Body of pancreas (tissue), 4 donors: ENCODE data around the gene SPATS2.

Experiments
- POLR2A ChIP-seq, 3 donors: fragments of 450-650 bp; IDR thresholded peaks; one replicate each; pipeline ENCODE4 v1.6.1; 2016; ENCODE audit warnings: antibody characterized with exemption in 3 of 3, mild to moderate bottlenecking in 2 of 3
- TF ChIP-seq, protein P1 (sequence below), 7 experiments: fragments of 450-650 bp in 4 of 7; fragments of 200-600 bp in 3 of 7; sonication (generic) in 3 of 7; IDR thresholded peaks; one replicate each; pipeline ENCODE4 v1.5.1; 2016 to 2019; ENCODE audit warnings: antibody characterized with exemption in 7 of 7

DNA sequence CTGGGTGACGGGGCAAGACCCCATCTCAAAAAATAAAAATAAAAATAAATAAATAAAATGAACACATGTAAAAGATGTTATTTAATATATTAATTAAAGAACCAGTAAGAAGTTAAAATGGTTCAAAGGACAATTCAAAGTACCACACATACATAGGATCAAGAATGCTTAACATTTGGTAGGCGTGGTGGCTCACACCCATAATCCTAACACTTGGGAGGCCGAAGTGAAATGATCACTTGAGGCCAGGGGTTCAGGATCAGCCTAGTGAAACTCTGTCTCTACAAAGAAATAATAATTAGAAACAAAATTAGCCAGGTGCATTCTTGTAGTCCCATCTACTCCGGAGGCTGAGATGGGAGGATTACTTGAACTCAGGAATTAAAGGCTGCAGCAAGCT is 53.3 kb downstream of the SPATS2 start:
- TF ChIP-seq, protein P1, sequence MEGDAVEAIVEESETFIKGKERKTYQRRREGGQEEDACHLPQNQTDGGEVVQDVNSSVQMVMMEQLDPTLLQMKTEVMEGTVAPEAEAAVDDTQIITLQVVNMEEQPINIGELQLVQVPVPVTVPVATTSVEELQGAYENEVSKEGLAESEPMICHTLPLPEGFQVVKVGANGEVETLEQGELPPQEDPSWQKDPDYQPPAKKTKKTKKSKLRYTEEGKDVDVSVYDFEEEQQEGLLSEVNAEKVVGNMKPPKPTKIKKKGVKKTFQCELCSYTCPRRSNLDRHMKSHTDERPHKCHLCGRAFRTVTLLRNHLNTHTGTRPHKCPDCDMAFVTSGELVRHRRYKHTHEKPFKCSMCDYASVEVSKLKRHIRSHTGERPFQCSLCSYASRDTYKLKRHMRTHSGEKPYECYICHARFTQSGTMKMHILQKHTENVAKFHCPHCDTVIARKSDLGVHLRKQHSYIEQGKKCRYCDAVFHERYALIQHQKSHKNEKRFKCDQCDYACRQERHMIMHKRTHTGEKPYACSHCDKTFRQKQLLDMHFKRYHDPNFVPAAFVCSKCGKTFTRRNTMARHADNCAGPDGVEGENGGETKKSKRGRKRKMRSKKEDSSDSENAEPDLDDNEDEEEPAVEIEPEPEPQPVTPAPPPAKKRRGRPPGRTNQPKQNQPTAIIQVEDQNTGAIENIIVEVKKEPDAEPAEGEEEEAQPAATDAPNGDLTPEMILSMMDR (IDR thresholded peaks at IDR 0.05), result no peak
- no peak for TF ChIP-seq POLR2A (IDR thresholded peaks at IDR 0.05)
